Putamen (tissue), 1 donor: ENCODE data around the gene MAP4K3.
"Not testable (repeated sequence)": the region's sequence is repeated elsewhere in the genome, so short reads cannot be mapped to it uniquely, and the experiment has no call there.

ENCODE experiments used
- DNase-seq: peaks from one replicate; pipeline ENCODE4 v3.0.0-alpha.2; 2016; ENCODE audit warnings: low spot score

Gene MAP4K3

GRCh38 chr2:39408351-39409136 lies 28.5 kb downstream of the MAP4K3 start:
- no peak for DNase-seq

GRCh38 chr2:39407516-39408296 lies 29.4 kb downstream of the MAP4K3 start:
- DNase-seq: no peak

- DNase-seq: no peak
Measured at GRCh38 chr2:39405364-39405763, 31.7 kb downstream of the MAP4K3 start.

GRCh38 chr2:39403311-39403710 lies 33.8 kb downstream of the MAP4K3 start:
- DNase-seq: no peak

GRCh38 chr2:39401319-39401718 lies 35.8 kb downstream of the MAP4K3 start:
- DNase-seq: no peak

GRCh38 chr2:39399570-39399969 lies 37.5 kb downstream of the MAP4K3 start:
- no peak for DNase-seq

- no peak for DNase-seq
Measured at GRCh38 chr2:39395313-39395712, 41.8 kb downstream of the MAP4K3 start.

- no peak for DNase-seq
Measured at GRCh38 chr2:39394516-39394961, 42.5 kb downstream of the MAP4K3 start.

GRCh38 chr2:39392672-39393071 lies 44.4 kb downstream of the MAP4K3 start:
- DNase-seq: no peak

GRCh38 chr2:39390216-39390615 lies 46.9 kb downstream of the MAP4K3 start:
- DNase-seq: no peak

- DNase-seq: no peak
Measured at GRCh38 chr2:39386064-39386463, 51.0 kb downstream of the MAP4K3 start.

GRCh38 chr2:39385172-39385571 lies 51.9 kb downstream of the MAP4K3 start:
- no peak for DNase-seq

GRCh38 chr2:39384071-39384470 lies 53.0 kb downstream of the MAP4K3 start:
- DNase-seq: not testable (repeated sequence)

- no peak for DNase-seq
Measured at GRCh38 chr2:39383146-39383545, 53.9 kb downstream of the MAP4K3 start.

- no peak for DNase-seq
Measured at GRCh38 chr2:39381653-39382052, 55.4 kb downstream of the MAP4K3 start.

- DNase-seq: no peak
Measured at GRCh38 chr2:39380525-39381150, 56.4 kb downstream of the MAP4K3 start.

GRCh38 chr2:39379643-39380524 lies 57.2 kb downstream of the MAP4K3 start:
- peak; percentile 42 for DNase-seq

- no peak for DNase-seq
Measured at GRCh38 chr2:39378968-39379367, 58.1 kb downstream of the MAP4K3 start.

- DNase-seq: no peak
Measured at GRCh38 chr2:39377226-39377939, 59.7 kb downstream of the MAP4K3 start.

- no peak for DNase-seq
Measured at GRCh38 chr2:39375917-39376316, 61.2 kb downstream of the MAP4K3 start.

GRCh38 chr2:39373181-39373802 lies 63.8 kb downstream of the MAP4K3 start:
- DNase-seq: no peak
